Measurements from ENCODE around the gene MTHFD1. TPM values are rescaled to one million over a fixed set of nuclear protein-coding genes. Genes with fewer than 3 reads are reported as not detected.
"Not testable (repeated sequence)": the region's sequence is repeated elsewhere in the genome, so short reads cannot be mapped to it uniquely, and the experiment has no call there.

The MTHFD1 gene
- total RNA-seq, 2 experiments from 2014 or later, result 237 to 241 TPM

DNA sequence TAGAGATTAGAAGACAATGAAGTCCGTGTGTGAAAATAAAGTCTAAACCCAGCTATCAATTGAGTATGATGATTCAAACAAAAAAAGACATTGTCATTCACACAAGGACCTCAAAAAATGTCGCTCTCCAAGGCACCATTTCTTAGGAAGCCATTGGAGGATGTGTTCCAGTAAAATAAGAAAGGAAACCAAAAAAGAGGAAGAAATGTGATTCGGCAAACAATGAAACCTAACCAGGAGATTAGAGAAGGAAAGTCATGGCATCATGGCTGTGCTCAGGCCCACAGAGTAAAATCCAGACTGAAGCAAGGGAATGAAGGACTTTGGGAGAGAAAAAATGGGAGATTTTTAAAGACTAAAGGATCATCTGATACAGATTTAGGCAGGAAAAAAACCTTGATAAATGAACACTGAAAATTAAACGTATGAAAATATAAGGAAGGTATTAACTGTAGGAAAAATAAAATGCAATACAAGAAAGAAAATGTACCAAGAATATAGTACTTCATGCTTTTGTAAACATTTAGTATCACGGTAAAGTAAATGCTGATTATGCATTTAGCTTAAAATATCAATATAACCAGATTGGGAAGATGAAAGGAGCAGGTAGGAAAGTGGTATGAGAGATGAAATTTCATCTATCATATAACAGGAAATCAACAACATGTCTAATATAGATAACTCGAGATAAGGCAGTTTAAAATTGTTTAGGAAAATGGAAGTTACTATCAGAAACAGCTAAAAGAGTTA, 38.2 kb upstream of the MTHFD1 start:
- no peak overlapping the region for H3K4me3 Mint-ChIP-seq
- no peaks in the 10 kb centered on the region for H3K4me1 Mint-ChIP-seq (ENCODE audit: low read depth)
- H3K36me3 Mint-ChIP-seq (ENCODE audit: low read depth), result no peaks in the 10 kb centered on the region
- TF ChIP-seq CTCF (IDR thresholded peaks at IDR 0.05), result no peak
- no peak for DNase-seq
- no peak overlapping the region for H3K27ac Mint-ChIP-seq
- intact Hi-C loops (cut with micrococcal nuclease), result loop anchor here (10.0 kb wide), 1 partner anchor 125 kb away; no protein-coding TSS in a partner anchor
- CTCF ChIA-PET, result interaction anchor here (1.8 kb wide), 1 partner anchor 8 kb away, joined by 6 read pairs; no protein-coding TSS in a partner anchor
- no peak for ATAC-seq
- no peaks in the 10 kb centered on the region for H3K27me3 Mint-ChIP-seq
- POLR2A ChIA-PET, result interaction anchor here (0.7 kb wide), 3 partner anchors 9 to 38 kb away, joined by 3 read pairs; no protein-coding TSS in a partner anchor
- H3K9me3 Mint-ChIP-seq, result no peaks in the 10 kb centered on the region

DNA sequence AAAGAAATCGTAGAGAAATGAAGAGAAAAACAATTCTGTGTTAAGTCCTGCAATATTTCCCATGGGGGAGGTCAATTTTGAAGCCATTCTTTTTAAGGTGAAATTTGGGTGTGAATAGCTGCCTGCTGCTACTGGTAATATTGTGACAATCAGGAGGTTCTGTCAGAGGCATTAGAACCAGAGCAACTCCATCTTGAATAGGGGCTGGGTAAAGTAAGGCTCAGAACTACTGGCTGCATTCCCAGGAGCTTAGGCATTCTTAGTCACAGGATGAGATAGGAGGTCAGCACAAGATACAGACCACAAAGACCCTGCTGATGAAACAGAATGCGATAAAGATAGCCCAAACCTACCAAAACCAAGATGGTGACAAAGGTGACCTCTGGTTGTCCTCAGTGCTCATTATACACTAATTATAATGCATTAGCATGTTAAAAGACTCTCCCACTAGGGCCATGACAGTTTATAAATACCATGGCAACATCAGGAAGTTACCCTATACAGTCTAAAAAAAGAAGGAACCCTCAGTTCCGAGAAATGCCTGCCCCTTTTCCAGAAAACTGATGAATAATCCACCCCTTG, 24.8 kb upstream of the MTHFD1 start:
- no peaks in the 10 kb centered on the region for H3K27me3 Mint-ChIP-seq
- intact Hi-C loops (cut with micrococcal nuclease), result no loop called here
- ChIA-PET POLR2A (interaction anchor here (0.6 to 0.7 kb wide), 2 partner anchors 9 to 517 kb away, joined by 3 read pairs; no protein-coding TSS in a partner anchor), CTCF (no interaction called here)
- H3K36me3 Mint-ChIP-seq (ENCODE audit: low read depth), result no peaks in the 10 kb centered on the region
- H3K4me1 Mint-ChIP-seq (ENCODE audit: low read depth), result no peaks in the 10 kb centered on the region
- no peaks in the 10 kb centered on the region for H3K9me3 Mint-ChIP-seq
- ATAC-seq (no peak), DNase-seq (no peak)
- H3K27ac Mint-ChIP-seq, result no peak overlapping the region
- no peak overlapping the region for H3K4me3 Mint-ChIP-seq
- no peak for TF ChIP-seq CTCF (IDR thresholded peaks at IDR 0.05)

DNA sequence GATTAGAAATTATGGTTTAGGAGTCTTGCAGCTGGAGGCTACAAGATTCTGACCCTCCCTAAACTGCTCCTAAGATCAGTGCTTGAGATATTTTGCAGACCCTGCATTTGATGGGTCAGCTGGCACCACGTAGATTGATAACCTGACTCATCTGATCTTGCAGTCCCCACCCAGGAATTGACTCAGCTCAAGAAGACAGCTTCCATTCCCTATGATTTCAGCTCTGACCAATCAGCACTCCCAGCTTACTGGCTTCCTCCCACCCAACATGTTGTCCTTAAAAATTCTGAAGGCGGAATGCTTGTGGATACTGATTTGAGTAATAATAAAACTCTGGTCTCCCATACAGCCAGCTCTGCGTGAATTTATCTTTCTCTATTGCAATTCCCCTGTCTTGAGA, 23.2 kb upstream of the MTHFD1 start:
- intact Hi-C loops (cut with micrococcal nuclease), result no loop called here
- ATAC-seq (no peak), DNase-seq (no peak)
- no peak for TF ChIP-seq CTCF (IDR thresholded peaks at IDR 0.05)
- H3K27me3 Mint-ChIP-seq, result no peaks in the 10 kb centered on the region
- H3K4me3 Mint-ChIP-seq, result no peak overlapping the region
- CTCF ChIA-PET, result no interaction called here
- no peaks in the 10 kb centered on the region for H3K4me1 Mint-ChIP-seq (ENCODE audit: low read depth)
- H3K27ac Mint-ChIP-seq, result no peak overlapping the region
- no peaks in the 10 kb centered on the region for H3K9me3 Mint-ChIP-seq
- POLR2A ChIA-PET, result no interaction called here
- no peaks in the 10 kb centered on the region for H3K36me3 Mint-ChIP-seq (ENCODE audit: low read depth)

DNA sequence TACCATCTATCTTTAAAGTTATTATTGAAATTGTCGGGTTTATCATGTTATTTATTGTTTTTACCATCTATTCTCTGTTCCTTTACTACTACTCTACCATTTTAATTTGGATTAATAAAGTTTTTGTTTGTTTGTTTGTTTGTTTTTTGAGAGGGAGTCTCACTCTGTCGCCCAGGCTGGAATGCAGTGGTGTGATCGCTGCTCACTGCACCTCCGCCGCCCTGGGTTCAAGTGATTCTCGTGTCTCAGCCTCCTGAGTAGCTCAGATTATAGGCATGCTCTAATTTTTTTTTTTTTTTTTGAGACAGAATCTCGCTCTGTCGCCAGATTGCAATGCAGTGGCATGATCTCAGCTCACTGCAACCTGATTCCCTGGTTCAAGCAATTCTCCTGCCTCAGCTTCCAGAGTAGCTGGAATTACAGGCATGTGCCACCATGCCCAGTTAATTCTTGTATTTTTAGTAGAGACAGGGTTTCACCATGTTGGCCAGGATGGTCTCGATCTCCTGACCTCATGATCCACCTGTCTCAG, 22.7 kb upstream of the MTHFD1 start:
- H3K9me3 Mint-ChIP-seq; DNase-seq; H3K4me1 Mint-ChIP-seq (ENCODE audit: low read depth); H3K27me3 Mint-ChIP-seq; intact Hi-C loops (cut with micrococcal nuclease); ATAC-seq; CTCF ChIA-PET; POLR2A ChIA-PET; H3K4me3 Mint-ChIP-seq; H3K36me3 Mint-ChIP-seq (ENCODE audit: low read depth); H3K27ac Mint-ChIP-seq: not testable (repeated sequence)

DNA sequence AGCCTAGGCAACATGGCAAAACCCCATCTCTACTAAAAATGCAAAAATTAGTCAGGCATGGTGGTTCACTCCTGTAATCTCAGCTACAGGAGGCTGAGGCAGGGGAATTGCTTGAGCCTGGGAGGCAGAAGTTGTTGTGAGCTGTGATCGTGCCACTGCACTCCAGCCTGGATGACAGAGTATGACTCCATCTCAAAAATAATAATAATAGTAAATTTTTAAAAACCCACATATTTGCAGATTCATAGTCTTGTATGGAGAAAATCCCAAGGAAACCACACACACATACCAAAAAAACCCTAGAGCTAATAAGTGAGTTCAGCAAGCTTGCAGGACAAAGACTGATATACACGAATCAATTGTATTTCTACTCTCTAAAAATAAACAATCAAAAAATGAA, 19.0 kb upstream of the MTHFD1 start:
- ATAC-seq (no peak), DNase-seq (no peak)
- no peaks in the 10 kb centered on the region for H3K4me1 Mint-ChIP-seq (ENCODE audit: low read depth)
- no peaks in the 10 kb centered on the region for H3K36me3 Mint-ChIP-seq (ENCODE audit: low read depth)
- H3K9me3 Mint-ChIP-seq, result no peaks in the 10 kb centered on the region
- no peak for TF ChIP-seq CTCF (IDR thresholded peaks at IDR 0.05)
- intact Hi-C loops (cut with micrococcal nuclease), result no loop called here
- H3K27me3 Mint-ChIP-seq, result no peaks in the 10 kb centered on the region
- ChIA-PET POLR2A (no interaction called here), CTCF (no interaction called here)
- no peak overlapping the region for H3K27ac Mint-ChIP-seq
- H3K4me3 Mint-ChIP-seq, result no peak overlapping the region
